Bronchial epithelial cell (primary cell): Measurements from ENCODE around the gene RPL28. TPM values are rescaled to one million over a fixed set of nuclear protein-coding genes. Genes with fewer than 3 reads are reported as not detected.

Source experiments
- DNase-seq: peaks from one replicate; pipeline ENCODE4 v3.0.0-alpha.2; 2010; ENCODE audit warnings: low read depth
- FAIRE-seq: peaks from 2 replicates; lab custom pipeline; 2011; peaks lifted over from hg19 to GRCh38; lab: Jason Lieb, UNC
- H3K27me3 ChIP-seq: 2 replicates; pipeline ENCODE4 v1.5.1; 2011; ENCODE audit warnings: low read length; ENCODE audit not compliant: control insufficient read depth, insufficient read depth
- H3K36me3 ChIP-seq: 2 replicates; pipeline ENCODE4 v1.5.1; 2011; ENCODE audit warnings: low read length; ENCODE audit not compliant: control insufficient read depth, insufficient read depth
- H3K4me3 ChIP-seq: 2 replicates; pipeline ENCODE4 v1.5.1; 2011; ENCODE audit warnings: mild to moderate bottlenecking, low read depth, low read length, control low read depth
- total RNA-seq: library from RNA; depleted of rRNA; stranded (reverse); fragments of >200 nt; gene quantifications from 2 replicates; pipeline ENCODE4 v1.2.1, GENCODE V29; 2014
- TF ChIP-seq, protein P1 (sequence below): IDR thresholded peaks from 2 replicates; pipeline ENCODE4 v1.5.1; 2011; ENCODE audit warnings: mild to moderate bottlenecking, moderate library complexity, low read length, control low read depth, inconsistent platforms; ENCODE audit not compliant: insufficient read depth, severe bottlenecking

RPL28 gene
- total RNA-seq, 1 donor from 2014 or later = 603 TPM

DNA sequence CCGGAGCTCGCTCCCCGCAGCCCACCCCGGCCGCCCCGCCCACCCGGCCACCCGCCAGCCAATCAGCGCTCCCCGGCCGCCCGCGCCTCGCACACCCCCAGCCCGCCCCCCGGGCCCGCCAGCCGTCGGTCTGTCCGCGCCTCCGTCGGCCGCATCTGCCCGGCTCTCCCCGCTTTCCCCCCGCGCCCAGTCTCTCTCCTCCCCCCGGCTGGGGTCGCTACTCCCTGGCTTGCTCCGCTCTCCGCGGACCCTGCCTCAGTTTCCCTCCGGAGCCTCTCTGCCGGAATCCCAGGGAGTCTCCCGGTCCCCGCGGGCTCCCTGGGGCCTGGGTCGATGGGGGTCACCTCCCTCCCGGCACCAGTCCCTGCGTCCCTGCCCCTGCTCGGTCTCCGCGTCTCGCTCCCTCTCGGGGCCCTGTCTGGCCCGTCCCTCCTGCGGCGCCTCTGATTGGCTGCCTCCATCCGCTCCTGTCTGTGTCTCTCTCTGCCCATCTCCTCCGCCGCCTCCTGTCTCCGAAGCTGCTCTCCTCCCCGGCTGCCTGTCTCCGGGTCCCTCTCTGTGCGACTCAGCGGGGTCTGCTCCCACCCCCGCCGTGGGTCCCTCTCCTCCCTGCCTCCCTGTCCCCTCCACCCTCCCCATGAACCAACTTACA is 16.0 kb upstream of the RPL28 start:
- peak overlapping the region; percentile 45 for H3K4me3 ChIP-seq
- TF ChIP-seq, protein P1, sequence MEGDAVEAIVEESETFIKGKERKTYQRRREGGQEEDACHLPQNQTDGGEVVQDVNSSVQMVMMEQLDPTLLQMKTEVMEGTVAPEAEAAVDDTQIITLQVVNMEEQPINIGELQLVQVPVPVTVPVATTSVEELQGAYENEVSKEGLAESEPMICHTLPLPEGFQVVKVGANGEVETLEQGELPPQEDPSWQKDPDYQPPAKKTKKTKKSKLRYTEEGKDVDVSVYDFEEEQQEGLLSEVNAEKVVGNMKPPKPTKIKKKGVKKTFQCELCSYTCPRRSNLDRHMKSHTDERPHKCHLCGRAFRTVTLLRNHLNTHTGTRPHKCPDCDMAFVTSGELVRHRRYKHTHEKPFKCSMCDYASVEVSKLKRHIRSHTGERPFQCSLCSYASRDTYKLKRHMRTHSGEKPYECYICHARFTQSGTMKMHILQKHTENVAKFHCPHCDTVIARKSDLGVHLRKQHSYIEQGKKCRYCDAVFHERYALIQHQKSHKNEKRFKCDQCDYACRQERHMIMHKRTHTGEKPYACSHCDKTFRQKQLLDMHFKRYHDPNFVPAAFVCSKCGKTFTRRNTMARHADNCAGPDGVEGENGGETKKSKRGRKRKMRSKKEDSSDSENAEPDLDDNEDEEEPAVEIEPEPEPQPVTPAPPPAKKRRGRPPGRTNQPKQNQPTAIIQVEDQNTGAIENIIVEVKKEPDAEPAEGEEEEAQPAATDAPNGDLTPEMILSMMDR = no peak
- H3K36me3 ChIP-seq = no peaks in the 10 kb centered on the region
- peaks cover 2% of the 10 kb centered on the region for H3K27me3 ChIP-seq
- FAIRE-seq = no peak
- DNase-seq = peak; percentile 58

DNA sequence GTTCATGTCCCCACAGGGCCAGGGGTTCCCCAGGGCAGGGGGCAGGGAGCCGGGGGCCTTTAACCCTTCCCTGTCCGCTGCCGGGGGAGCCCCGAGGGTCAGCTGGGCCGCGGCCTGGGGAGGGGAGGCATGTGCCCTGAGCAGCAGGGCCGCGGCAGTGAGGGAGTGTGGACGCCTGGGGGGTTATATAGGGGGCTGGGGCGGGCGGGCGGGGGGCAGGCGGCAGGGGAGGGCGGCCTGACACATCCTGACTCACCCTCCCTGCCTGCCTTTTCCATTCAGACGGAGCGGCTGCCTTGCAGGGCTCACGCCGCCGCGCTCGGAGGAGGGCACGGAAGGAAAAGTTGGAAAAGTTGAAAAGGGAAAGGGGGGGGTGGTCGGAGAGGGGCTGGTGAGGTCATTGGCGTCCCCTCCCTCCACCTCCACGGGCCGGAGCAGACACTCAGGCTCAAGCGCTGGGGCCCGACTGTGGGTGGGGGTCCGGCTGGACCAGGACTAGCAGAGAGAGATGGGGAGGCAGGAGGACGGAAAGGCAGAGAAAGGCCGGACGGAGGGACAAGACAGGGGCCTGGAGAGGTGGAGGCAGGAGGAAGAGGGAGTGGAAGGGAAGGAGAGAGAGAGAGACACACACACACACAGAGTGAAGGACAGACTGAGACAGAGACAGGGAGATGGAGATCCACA is 15.3 kb upstream of the RPL28 start, which contains the start of gene IL11:
Gene IL11, minus strand, starts transcription at position 159 of the 684 bp plus-strand sequence. Its CDS starts 153 bp downstream, at position 6.
- FAIRE-seq = no peak
- TF ChIP-seq, protein P1 = no peak
- peak; percentile 46 for DNase-seq
- H3K36me3 ChIP-seq = no peaks in the 10 kb centered on the region
- H3K4me3 ChIP-seq = peak within 1 kb of the TSS; percentile 45
- H3K27me3 ChIP-seq = peaks cover 3% of the 10 kb centered on the region

DNA sequence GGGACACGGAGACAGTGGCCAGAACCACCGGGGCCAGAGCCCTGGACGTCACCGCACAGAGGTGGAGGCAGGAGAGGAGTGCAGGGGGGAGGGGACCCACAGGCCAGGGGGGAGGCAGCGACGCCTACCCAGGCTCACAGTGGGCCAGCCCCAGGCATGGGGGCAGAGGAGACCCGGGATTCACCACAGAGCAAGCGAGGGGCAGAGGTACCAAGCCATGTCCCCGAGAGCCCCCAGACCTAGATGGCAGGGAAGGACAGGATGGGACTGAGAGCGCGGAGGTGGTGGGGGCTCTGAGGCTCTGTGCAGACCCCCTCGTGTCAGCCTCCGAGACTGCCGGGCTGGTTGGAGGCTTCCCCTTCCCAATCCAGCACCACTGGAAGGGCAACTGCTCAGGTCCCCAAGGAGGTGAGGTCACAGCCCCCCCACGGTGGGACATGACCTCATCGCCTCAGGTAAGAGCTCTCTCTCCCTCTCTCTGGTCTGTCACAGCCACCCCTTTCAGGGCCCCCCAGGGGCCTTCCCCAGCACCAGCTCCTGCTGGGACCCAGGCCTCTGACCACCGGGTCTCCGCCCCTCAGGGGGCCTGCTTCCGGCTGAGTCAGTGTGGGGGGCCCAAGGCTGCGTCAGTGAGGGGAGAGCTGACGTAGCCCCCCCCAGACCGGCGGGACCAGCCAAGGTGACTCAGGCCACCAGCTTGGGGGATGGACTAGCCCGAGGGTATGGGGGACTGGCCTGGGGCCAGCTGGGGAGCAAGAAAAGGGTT is 13.2 kb upstream of the RPL28 start:
- DNase-seq = no peak
- H3K27me3 ChIP-seq = peaks cover 5% of the 10 kb centered on the region

DNA sequence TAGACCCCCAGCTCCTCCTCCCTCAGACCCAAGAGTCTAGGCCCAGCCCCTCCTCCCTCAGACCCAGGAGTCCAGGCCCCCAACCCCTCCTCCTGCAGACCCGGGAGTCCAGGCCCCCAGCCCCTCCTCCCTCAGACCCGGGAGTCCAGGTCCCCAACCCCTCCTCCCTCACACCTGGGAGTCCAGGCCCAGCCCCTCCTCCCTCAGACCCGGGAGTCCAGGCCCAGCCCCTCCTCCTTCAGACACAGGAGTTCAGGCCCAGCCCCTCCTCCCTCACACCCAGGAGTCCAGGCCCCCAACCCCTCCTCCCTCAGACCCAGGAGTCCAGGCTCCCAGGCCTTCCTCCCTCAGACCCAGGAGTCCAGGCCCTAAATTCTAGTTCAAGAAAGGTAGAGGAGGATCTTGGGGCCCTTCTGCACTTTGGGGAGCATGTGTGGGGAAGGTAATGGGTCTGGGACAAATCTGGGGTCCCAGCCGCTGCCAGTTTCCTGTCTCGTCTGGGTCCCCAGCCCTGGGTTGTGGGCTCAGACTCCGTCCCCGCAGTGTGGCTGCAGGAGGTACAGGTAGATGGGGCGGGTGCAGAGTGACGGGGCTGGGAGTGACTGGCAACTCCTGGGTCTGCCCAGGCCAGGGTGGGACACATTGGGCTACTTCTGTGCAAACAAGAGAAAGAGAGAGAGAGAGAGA is 12.3 kb upstream of the RPL28 start:
- no peak for DNase-seq
- TF ChIP-seq, protein P1 = no peak
- Histone ChIP-seq H3K27me3 (peaks cover 5% of the 10 kb centered on the region), H3K36me3 (no peaks in the 10 kb centered on the region), H3K4me3 (no peak overlapping the region)
- FAIRE-seq = no peak

More for the DNA sequence above, 13.2 kb upstream of the RPL28 start:
- Histone ChIP-seq H3K36me3 (no peaks in the 10 kb centered on the region), H3K4me3 (no peak overlapping the region)
- FAIRE-seq = no peak
- TF ChIP-seq, protein P1 = no peak

DNA sequence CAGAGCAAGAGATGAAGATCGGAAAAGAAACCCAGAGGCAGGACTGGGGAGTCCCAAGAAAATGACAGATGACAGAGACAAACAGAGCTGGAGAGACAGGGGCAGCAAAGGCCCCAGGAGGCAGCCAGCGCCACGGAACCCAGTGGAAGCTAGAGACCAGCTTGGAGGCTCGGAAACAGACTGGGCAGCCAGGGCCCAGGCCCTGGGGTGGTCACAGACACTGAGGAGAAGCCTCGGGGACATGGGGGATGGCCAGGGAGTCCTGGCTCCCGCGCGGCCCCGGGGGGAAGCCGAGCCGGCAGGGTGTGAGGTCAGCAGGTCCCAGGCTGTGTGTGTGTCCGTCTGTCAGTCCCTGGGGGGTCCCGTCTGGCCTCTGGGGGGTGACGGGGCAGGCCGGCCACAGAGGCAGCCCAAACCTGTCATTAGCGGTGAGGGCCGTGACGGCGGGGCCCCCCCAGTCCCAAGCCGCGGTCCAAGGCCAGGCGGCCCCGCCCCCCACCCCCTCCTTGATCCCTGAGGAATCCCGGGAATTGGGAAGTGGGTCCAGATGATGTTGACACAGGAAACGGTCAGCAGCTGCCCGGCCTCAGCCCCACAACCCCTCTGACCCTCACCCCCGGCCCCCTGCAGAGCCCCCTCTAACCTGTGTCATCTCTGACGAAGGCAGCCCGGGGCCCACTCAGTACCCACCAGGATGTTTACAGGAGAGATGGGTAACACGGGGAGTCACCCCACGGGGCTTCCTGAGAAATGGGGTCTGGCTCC is 11.6 kb upstream of the RPL28 start:
- no peak for FAIRE-seq
- TF ChIP-seq, protein P1 = no peak

More for the DNA sequence above, 11.6 kb upstream of the RPL28 start:
- Histone ChIP-seq H3K27me3 (peaks cover 5% of the 10 kb centered on the region), H3K36me3 (no peaks in the 10 kb centered on the region), H3K4me3 (no peak overlapping the region)
- no peak for DNase-seq
